AG08396 (cell line): ENCODE measurements around the gene RAE1.

Source experiments
- DNase-seq: peaks from one replicate; pipeline ENCODE4 v3.0.0; 2012; ENCODE audit warnings: low spot score, mixed read lengths

RAE1 gene

GRCh38 chr20:57388953-57389694 is 38.1 kb downstream of the RAE1 start:
- DNase-seq = peak; percentile 74

- no peak for DNase-seq
Measured at GRCh38 chr20:57389695-57390603, 38.9 kb downstream of the RAE1 start.

- peak; percentile 97 for DNase-seq
Measured at GRCh38 chr20:57390604-57391438, 39.8 kb downstream of the RAE1 start, which contains the start of gene RBM38. Gene RBM38 (plus strand): TSS chr20:57391396. CDS start chr20:57391582, 186 bp downstream.

GRCh38 chr20:57391439-57392301 is 40.6 kb downstream of the RAE1 start:
- DNase-seq = peak; percentile 47

- DNase-seq = no peak
Measured at GRCh38 chr20:57392512-57393271, 41.6 kb downstream of the RAE1 start.

- DNase-seq = no peak
Measured at GRCh38 chr20:57393321-57394120, 42.5 kb downstream of the RAE1 start.

- no peak for DNase-seq
Measured at GRCh38 chr20:57394121-57395082, 43.3 kb downstream of the RAE1 start.

GRCh38 chr20:57395111-57395966 is 44.3 kb downstream of the RAE1 start:
- peak; percentile 86 for DNase-seq

- DNase-seq = no peak
Measured at GRCh38 chr20:57396212-57396983, 45.3 kb downstream of the RAE1 start.

- no peak for DNase-seq
Measured at GRCh38 chr20:57396984-57397692, 46.1 kb downstream of the RAE1 start.

GRCh38 chr20:57397693-57398108 is 46.6 kb downstream of the RAE1 start:
- no peak for DNase-seq

GRCh38 chr20:57398231-57398821 is 47.3 kb downstream of the RAE1 start:
- no peak for DNase-seq

GRCh38 chr20:57398901-57399535 is 48.0 kb downstream of the RAE1 start:
- no peak for DNase-seq

- DNase-seq = peak; percentile 58
Measured at GRCh38 chr20:57399587-57400155, 48.6 kb downstream of the RAE1 start.
